GM19372 (cell line): ENCODE results near the gene CSK.
A peak's percentile ranks its signal among the peaks of the same experiment; 100 is the strongest.

Experiments used
- ATAC-seq: cut with Tn5 transposase; IDR thresholded peaks from one replicate; pipeline ENCODE4 v1.9.1; 2021; ENCODE audit warnings: mild to moderate bottlenecking, low read depth, moderate library complexity; ENCODE audit not compliant: unreplicated experiment

Gene CSK

DNA sequence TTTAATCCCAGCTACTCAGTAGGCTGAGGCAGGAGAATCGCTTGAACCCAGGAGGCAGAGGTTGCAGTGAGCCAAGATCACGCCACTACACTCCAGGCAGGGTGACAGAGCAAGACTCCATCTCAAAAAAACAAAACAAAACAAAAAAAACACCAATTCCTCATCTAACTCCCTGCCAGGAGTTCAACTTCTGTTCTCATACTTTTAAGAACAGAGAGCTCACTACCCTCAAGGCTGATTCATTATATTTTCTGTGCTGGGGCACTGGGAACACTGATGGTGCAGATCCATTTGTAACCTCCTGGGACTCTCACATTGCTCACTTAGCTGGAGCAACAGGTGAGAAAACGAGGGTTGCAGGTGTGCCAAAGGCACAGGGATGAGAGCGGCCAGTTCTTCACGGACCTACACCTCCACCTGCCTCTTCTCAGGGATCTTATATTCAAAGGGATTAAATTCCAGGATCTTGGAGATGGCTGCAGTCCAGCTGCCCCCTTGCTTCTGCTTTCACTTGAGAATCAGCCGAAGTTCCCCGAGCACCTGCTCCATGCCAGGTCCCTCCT is 12.3 kb upstream of the CSK start:
- ATAC-seq = no peak

- no peak for ATAC-seq
Observed at GRCh38 chr15:74770211-74770903, 11.5 kb upstream of the CSK start.

- no peak for ATAC-seq
Observed at GRCh38 chr15:74773329-74773728, 8.6 kb upstream of the CSK start.

DNA sequence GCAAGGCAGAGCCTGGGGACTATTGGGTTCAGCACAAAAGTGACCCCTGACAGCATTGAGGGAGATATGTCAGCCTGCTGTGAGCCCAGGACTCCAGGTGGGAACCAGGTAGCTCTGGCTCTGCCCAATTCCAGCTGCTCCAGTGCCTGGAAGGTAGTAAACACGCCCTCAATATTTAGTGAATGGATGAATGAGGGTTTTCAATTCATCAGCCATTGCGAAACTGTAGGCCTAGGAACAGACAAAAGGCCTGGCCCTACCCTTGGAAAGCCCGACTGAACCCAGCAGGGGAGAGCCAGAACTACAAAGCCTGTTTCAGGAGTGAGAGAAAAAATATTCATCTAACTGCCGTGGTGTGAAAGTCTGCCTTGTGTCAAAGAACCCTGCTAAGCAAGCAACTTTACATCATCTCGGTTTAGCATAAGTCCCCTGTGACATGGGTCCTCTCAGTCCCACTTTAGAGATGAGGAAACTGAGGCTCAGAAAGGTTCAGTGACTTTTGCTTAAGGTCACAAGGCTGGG is 8.1 kb upstream of the CSK start:
- ATAC-seq = no peak

GRCh38 chr15:74775132-74775562 is 6.7 kb upstream of the CSK start:
- ATAC-seq = no peak

- no peak for ATAC-seq
Observed at GRCh38 chr15:74775894-74776293, 6.0 kb upstream of the CSK start.

DNA sequence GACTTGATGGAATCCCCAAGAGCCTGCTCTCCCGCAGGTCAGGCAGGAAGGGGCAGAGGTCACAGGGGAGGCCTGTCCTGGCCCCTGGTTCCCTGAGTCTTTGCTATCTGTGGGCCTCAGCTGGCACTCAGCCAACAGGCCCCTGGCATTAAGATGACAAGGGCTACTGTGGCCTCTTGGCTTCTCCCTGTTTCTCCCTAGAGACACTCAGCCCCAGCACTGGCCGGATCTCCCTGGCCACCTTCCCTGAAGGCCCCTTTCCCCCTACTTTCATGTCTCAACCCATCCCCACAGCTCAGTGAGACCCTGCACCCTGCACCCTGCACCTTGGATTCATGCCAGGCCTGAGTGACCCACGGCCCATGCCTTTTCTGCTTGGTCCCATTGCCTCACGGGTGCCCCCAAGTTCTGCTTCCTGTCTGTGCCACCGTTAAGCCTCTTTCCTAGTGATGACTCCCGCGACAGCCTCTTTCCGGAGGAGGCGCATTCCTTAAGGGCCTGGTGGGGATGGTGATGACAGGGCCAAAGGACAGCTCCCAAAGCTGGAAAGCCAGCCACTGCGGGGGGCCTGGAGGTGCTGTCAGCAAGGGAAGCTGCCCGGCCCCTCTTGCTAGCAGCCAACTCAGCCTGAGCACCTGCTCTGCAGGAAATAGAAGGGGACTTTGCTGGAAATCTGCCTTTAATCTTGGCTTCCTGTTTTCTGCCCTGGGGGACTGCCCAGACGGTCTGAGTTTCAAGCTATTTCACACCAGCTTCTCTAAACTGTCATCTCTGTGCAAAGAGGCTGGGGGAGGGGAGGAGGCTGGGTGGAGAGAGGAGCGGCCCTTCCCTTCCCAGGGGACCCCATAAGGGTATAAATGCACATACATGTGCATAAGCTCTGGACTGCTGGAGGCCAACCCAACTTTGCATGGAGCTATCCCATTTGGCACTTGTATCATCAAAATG is 4.8 kb upstream of the CSK start:
- ATAC-seq = no peak

GRCh38 chr15:74777769-74778598 is 3.9 kb upstream of the CSK start:
- ATAC-seq = no peak

DNA sequence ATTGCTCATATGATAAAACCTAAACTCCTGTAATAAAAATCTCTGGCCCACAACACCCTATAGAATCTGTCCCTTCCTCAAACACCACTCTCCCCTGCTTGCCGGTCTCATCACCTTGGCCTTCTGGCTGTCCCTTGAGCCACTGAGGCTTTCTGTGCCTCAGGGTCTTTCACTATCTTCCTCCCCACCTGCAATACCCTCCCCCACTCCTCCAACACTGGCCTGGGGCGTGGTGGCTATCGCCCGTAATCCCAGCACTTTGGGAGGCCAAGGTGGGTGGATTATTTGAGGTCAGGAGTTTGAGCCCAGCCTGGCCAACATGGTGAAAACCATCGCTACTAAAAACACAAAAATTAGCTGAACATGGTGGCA is 3.3 kb upstream of the CSK start:
- ATAC-seq = no peak

GRCh38 chr15:74779162-74779648 is 2.7 kb upstream of the CSK start:
- ATAC-seq = no peak

GRCh38 chr15:74780523-74781430 is 1.1 kb upstream of the CSK start:
- ATAC-seq = no peak

GRCh38 chr15:74782259-74783071 is 585 bp downstream of the CSK start:
- peak; percentile 6 for ATAC-seq

GRCh38 chr15:74783072-74783807 is 1.4 kb downstream of the CSK start:
- ATAC-seq = no peak

- no peak for ATAC-seq
Observed at GRCh38 chr15:74783808-74784175, 1.9 kb downstream of the CSK start.

GRCh38 chr15:74784426-74785193 is 2.7 kb downstream of the CSK start:
- ATAC-seq = no peak

DNA sequence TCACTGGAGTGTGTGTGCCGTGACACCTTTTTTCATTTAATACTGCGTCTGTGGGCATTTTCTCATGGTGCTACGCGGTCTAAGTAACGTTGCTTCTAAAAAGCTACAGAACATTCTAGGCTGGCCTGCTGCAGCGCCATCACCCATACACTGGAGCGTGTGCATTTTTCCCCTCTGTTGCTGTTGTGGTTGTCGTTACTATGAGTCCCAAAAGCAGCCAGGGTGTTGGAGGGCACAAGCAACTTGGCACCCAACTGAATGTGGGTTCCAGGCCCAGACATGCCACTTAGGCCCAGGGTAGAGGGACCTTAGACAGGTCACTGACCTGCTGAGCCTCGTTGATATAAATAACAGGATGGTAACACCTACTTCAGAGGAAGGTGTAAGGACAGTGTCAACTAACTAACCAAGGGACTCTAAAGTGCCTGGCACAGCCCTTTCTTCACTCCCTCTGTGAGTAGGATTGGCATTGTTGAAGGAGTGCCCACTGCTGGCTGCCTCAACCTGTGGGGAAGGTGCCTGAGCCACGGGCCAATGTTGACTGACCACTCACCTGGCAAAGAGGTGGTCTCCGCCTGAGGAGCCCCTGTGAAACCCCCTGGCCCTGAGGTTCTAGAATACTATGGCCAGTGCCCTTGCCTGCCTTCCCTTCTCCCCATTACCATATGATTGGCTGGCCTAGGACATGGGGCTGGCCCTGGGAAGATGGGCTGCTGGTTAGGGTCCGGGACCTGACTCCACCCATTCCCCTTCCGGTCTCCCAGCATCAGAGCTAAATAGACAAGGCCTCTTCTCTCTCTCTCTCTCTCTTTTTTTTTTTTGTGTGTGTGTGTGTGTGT is 3.5 kb downstream of the CSK start:
- ATAC-seq = no peak
